Choroid plexus epithelial cell (primary cell): Measurements from ENCODE around the gene CAPN8.

Experiments used
- DNase-seq: peaks from one replicate; pipeline ENCODE4 v3.0.0-alpha.2; 2010; ENCODE audit warnings: low read depth
- H3K4me3 ChIP-seq: 2 replicates; pipeline ENCODE4 v1.5.1; 2011; ENCODE audit warnings: low read depth, mild to moderate bottlenecking, control low read depth, low read length, moderate library complexity
- TF ChIP-seq, protein P1 (sequence below): conservative IDR thresholded peaks from 2 replicates; pipeline ENCODE4 v1.5.1; 2011; ENCODE audit warnings: low read depth, mild to moderate bottlenecking, control low read depth, inconsistent platforms, low read length, moderate library complexity

Gene CAPN8

DNA sequence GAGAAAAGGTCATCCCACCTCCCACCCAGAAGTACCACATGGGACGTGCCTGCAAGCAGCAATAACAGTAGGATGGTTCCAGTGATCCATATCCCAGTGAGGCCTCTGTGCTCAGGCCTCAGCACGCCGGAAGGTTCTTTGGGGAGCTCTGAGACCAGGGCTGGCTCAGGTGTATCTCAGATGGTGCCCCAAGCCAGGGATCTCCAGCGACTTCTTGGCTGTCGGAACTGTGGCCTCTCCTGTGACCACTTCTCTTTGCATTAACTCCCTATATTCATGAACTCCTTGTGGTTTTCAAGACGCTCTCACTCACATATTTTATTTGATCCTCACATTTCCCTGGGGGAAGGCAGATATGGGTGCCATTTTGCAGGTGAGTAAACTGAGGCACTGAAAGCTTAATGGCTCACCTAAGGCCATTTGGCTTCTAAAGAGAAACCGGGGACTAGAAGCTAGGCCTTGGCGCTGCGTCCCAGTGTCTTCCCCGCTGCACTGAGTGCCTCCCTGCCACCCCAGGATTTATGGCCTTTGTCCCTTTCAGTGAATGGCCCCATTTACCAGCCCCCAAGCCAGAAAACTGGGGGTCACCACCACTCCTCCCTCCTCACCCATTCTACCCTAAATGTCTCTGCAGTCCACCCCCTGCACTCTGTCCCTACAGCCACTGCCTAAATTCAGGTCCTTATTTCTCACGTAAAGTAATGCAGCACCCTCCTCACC, 170.4 kb downstream of the CAPN8 start:
- TF ChIP-seq, protein P1, sequence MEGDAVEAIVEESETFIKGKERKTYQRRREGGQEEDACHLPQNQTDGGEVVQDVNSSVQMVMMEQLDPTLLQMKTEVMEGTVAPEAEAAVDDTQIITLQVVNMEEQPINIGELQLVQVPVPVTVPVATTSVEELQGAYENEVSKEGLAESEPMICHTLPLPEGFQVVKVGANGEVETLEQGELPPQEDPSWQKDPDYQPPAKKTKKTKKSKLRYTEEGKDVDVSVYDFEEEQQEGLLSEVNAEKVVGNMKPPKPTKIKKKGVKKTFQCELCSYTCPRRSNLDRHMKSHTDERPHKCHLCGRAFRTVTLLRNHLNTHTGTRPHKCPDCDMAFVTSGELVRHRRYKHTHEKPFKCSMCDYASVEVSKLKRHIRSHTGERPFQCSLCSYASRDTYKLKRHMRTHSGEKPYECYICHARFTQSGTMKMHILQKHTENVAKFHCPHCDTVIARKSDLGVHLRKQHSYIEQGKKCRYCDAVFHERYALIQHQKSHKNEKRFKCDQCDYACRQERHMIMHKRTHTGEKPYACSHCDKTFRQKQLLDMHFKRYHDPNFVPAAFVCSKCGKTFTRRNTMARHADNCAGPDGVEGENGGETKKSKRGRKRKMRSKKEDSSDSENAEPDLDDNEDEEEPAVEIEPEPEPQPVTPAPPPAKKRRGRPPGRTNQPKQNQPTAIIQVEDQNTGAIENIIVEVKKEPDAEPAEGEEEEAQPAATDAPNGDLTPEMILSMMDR: no peak
- no peak for DNase-seq
- no peak overlapping the region for H3K4me3 ChIP-seq

DNA sequence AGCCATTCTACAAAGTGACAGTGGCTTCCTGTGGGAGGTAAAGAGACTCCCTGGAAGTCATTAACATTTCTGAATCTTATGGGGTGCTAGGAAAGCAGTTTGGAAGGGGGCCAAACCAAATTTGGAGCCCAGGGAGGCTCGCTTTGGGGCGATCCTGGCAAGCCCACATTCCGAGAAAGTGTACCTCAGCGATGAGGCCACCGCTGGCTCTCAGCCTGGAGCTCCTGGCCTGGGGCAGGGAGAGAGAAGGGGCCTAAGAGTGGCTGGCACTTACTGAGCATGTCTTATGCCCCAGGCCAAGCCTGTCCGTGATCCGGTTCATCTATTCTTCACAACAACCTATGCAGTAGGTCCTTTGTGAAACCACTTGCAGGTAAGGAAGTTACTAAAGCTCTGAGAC, 173.5 kb downstream of the CAPN8 start:
- no peak for DNase-seq
- no peak overlapping the region for H3K4me3 ChIP-seq
- TF ChIP-seq, protein P1: no peak
